Measurements from ENCODE around the gene CTTN. TPM values are rescaled to one million over a fixed set of nuclear protein-coding genes. Genes with fewer than 3 reads are reported as not detected.

CTTN gene
- total RNA-seq, 1 donor from 2014 or later, result 232 TPM

DNA sequence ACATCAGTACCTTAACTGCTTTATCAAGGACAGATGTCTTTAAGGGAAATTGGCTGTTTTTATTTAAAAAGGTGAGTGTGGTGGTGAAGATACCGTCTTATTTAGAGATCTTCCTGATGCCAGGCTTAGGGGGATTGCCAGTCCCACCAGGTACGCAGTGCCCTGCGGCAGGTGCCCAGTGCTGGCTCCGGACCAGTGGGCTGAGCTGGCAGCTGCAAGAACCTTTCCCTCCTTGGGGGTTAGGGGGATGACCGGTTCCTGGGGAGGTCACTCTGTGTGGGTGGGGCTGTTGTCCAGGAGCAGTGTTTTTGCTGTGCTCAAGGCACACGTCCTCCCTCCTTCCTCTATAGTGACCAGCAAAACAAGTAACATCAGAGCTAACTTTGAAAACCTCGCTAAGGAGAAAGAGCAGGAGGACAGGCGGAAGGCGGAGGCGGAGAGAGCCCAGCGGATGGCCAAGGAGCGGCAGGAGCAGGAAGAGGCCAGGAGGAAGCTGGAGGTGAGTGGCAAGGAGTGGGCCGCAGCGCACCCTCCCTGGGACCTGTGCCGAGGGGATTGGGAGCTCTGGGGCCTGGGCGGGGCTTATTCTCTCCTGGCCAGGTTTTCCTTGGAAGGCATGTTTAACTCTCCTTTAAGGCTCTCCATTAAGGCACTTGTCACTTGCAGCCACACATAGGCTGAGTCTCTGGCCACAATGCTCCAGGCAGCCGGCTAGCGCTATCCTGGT is 30.5 kb downstream of the CTTN start:
- no peak for DNase-seq (ENCODE audit: low spot score)

DNA sequence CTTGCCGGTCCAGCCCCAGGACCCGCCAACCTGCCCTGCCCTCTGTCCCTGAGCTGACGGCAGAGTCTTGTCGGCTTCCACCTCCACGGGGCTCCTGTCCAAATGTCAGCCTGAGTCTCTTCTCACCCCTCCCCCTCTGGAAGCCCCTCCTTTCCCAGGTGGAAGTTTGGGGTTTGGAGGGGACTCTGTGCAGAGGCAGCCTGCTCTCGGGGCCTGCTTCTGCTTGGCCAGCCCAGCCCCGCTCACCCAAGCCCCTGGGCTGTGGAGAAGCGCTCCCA is 31.0 kb downstream of the CTTN start:
- no peak for DNase-seq (ENCODE audit: low spot score)

DNA sequence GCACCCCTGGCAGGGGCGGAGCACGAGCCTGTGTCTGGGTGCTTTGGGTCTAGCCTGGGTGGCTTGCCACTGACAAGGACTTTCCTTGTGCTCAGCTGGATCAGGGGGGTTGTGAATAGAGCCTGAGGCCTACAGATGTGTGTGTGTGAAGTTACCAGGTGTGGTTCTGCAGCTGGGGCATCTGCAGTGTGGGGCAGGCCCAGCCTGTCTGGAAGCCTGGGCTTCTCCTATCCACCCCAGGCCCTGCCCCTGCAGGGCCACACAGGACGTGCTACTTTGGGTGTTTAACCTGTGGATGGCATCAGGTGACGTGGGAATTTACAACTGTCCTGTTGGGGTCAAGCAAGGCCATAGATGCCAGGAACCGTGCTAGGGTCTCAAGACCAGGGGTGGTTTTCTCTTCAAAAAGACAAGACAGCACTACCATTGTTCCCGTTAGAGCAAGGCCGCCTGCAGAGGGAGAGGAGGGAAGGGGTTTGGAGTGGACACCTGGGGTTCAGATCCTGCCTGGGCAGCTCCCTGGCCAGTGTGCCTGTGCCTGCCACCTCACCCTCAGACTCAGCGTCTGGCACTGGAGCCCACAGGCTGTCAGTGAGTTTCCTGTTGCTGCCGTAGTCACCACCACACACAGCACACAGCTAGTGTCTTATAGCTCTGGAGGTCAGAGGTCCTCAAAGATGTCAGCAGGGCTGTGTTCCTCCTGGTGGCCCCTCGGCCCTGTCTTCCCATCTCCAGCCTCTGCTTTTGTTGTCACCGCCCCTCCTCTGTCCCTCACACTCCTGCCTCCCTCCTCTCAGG is 31.6 kb downstream of the CTTN start:
- no peak for DNase-seq (ENCODE audit: low spot score)

DNA sequence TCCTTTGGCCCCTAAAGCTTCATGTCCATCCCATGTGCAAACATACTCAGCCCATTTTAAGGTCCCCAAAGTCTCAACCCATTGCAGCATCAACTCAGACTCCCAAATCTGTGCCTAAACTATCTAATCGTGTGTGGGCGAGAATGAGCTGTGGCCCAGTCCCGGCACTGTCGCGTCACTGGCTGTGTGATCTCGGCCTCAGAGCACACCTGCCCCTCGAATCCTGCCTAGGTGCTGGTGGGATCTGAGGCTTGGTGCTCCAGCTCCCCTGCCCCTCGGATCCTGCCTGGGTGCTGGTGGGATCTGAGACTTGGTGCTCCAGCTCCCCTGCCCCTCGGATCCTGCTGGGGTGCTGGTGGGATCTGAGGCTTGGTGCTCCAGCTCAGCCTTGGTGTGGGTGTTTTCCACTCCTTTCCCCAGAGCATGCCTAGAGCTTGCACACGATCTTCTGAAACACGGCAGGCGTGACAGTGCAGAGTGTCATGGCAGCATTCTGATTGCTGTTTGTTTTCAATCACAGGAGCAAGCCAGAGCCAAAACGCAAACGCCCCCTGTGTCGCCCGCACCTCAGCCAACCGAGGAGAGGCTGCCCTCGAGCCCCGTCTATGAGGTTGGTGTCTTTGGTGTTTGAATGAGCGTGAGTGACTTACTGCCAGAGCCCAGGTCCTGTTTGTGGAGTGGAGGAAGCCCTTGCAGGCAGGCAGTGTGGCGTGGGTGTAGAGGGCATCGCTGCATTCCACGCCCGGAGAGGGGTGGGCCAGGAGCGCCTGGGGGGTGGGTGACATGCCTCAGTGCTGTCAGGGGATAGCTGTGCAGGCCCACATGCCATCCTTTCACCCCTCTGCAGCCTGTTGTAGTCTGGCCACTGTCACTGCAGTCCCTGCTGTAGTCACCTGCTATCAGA is 32.6 kb downstream of the CTTN start:
- no peak for DNase-seq (ENCODE audit: low spot score)

DNA sequence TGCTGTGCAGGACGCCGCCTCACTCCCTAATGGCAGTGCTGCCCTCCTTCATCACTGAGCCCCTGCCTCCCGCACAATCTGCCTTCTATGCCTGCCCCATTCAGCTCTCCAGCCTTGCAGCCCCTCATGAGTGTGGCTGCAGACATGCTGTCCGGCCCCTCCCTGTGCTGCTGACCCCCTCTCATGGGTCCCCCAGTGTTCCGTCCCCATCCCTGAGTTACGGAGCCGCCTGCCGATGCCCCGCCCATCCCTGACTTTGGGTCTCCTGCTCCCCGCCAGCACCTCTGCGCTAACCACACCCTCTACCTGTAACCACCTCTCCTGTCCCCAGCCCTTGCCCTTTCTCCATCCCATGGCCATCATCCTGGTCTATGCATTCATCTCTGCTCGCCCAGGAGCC is 33.3 kb downstream of the CTTN start:
- DNase-seq (ENCODE audit: low spot score), result no peak

DNA sequence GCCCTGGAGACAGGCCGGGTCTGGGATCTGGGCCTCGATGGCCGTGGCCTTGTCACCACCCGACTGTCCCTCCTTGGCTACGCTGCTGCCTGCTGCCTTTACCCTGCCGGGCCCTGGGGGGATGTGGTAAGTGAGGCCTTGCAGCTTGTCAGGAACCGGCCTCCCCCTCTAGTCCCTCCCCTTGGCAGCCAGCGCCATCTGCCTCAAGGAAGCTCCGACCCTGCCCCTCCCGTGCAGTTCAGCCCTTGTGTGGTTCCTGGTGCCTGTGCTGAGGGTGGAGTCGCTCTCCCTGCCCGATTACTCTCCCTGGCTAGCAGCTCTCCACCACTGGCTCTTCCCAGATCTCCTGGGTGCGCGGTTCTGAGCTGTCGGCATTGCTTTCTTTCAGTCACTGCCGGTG is 33.7 kb downstream of the CTTN start:
- DNase-seq (ENCODE audit: low spot score), result no peak

DNA sequence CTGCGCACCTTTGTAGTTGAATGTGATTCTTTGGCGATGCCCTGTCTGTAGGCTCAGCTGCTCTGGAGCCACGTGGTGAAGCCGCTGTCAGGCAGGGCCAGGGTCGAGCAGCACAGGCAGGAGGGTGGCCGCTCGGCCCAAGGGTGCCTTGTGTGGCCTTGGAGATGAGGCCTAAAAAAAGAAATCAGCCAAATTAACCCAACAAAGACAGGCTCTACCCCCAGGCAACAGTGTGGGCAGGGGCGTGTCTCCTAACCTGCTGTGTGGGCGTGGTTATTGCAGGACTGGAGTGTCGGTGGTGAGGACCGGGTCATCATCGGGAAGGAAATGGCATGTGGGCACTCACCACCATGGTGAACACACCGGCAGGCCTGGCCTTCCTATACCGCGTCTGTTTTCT is 34.3 kb downstream of the CTTN start:
- no peak for DNase-seq (ENCODE audit: low spot score)

DNA sequence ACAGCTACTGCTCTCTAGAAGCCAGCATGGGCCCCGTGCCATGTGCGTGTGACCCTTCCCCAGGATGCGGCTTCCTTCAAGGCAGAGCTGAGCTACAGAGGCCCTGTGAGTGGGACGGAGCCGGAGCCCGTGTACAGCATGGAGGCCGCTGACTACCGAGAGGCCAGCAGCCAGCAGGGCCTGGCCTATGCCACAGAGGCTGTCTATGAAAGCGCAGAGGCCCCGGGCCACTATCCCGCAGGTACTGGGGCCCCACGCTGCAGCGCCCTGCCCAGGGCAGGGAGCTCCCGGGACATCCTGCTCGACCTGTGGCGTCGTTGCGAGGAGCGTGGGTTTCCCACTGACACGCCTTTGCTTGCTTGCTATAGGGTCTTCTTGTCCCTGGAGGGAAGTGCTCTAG is 34.7 kb downstream of the CTTN start:
- DNase-seq (ENCODE audit: low spot score), result no peak

DNA sequence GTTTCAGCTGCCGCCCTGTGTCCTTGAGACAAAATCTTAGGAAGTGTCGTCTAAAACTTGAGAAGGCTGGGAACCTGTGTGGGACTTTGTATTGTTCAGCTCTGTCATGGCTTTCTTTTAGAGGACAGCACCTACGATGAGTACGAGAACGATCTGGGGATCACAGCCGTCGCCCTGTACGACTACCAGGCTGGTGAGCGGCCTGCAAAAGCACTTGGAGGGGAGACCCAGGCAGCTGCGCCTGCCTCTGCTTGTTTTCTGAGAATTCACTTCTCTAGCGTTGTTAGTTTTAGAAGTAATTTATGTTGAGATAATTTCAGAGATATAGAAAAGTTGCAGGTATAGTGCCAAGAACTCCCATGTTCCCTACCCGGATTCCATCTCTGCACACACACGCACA is 35.2 kb downstream of the CTTN start:
- no peak for DNase-seq (ENCODE audit: low spot score)

DNA sequence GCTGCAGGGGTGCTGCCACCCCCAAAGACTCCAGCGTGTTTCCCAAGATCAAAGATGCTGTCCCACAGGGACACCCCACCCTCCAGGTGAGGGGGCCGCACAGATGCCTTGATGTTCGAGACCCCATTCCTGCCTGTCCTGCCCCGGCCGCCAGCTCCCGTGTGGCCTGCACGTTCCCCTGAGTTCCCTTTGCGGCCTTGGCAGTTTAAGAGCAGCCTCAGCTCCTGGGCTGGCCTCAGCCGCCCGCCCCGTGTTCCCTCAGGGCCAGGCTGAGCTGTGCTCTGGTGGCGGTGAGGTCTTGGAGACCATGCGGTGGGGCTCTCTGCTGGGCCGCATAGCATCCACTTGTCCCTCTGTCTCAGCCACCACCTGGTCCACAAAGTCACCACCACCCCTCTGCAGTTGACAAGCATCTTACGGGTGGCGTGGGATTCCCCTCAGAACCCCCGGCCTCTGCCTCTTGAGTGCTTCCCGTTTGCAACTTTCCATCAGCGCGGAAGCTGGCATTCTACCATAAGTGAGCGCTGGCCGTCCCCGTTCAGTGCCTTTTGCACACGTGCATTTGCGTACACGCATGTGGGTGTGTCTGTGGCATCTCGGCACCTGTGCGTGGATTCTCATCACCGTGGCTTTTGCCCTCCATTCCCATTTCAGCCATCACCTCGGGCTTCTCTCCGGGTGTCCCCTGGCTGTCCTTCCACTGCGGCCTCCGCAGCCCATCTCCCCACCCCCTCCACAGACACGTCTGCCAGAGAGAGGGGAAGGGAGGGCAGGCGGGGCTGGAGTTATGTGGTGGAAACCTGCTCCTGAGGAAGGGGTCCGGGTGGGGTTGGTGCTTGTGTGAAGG is 35.9 kb downstream of the CTTN start:
- no peak for DNase-seq (ENCODE audit: low spot score)

DNA sequence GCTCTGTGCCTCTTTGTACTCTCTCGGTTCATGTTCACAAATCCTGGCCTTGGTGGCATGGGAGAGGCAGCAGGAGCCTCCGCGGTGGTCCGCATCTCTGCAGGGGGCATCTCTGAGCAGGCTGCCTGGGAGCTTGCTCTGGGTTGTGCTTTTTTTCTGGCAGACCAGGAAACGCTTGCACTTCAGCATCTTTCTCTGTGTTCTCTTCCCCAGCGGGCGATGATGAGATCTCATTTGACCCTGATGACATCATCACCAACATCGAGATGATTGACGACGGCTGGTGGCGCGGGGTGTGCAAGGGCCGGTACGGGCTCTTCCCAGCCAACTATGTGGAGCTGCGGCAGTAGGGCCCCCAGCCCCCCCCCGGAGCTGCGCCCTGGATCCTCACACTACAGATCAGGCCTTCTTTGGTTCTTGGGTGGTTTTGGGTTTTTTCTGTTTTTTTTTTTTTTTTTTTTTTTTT is 36.5 kb downstream of the CTTN start:
- DNase-seq (ENCODE audit: low spot score), result no peak

DNA sequence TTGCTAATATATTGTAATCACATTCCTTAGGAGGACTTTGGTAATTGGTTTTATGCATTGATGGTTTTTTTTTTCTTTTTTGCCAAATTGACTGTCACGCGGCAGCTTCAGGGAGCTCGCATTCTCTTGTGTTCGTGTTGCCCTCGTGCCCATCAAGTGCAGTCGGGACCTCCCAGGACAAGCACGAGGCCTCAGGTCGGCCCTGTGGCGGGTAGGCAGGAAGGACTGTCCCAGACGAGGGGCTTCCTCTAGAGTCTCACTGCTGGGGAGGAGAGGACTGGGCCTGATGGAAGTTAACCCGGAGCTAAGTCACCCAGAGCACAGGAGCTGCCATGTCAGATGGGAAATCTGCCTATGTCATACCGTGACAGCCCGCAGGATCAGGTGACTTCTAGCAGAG is 37.0 kb downstream of the CTTN start:
- no peak for DNase-seq (ENCODE audit: low spot score)

DNA sequence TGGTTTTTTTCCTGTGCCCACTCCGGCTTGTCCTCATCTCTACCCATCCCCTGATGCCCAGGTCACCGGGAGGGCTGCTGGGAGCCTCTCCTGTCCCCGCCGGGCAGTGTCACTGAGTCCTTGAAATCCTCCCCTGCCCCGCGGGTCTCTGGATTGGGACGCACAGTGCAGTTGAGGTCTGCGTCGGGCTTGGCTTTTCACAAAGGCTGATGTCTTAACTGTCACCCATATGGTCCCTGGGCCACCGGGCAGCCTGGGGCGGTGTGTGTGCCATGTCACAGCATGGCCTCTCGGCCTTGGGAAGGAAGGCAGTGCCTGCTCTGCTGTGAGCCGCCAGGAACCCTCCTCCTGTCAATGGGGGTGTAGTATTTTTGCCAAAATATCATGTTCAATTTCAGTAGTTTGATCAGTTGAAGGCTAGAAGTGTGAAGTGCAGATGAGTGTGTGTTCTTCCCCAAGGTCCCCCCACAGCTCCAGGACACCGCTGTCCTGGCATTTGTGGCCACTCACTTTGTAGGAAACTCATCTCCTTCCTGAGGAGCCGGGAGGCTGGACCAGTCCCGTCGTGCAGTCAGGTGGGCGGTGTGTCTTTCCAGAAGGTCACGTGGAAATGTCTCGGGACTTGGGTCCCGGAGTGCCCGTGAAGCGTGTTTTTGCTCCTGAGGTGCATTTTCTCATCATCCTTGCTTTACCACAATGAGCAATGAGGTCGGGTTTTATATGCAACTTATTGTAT is 37.6 kb downstream of the CTTN start:
- no peak for DNase-seq (ENCODE audit: low spot score)

DNA sequence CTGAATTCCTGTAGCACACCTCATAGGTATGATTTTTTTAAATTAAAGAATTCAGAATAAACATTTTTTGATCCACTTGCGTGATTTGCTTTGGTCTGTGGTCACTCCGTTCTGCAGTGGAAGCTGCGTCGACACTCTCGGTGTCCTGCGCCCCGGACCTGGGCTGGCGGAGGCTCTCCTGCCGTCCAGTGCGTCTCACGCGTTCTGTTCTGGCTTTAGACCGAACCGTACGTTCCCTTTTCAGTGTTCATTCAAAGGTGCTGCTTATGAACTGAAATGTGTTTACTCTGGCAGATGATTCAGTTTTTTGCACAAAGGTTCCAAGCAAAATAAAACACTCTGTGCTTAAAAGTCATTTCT is 38.2 kb downstream of the CTTN start:
- DNase-seq (ENCODE audit: low spot score), result no peak

DNA sequence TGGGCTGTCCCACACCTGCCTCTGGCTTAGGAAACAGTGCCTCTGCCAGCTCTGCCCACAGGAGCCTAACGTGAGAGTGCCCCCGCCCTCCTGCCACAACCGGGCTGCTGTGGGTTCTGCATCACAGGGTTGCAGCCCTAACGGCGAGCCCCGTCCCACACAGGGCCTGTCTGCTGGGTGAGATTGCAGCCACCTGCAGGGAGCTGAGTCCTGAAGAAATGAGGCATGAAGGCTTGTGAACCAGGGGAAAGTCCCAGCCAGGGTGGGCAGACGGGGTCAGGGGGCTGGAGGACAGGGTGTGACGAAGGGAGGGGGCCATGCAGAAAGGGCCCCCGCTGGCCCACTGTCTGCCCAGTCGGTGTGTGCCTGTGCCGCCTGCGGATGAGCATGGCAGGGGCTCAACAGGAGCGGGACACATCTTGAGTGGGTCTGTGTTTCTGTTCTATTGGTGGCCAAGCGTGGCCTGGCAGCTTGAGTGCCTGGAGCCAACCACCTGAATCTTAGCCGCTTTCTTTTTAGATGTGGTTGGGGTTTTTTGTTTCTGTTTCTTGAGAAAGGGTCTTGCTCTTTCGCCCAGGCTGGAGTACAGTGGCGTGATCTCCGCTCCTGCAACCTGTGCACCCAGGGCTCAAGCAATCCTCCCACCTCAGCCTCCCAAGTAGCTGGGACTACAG is 38.9 kb downstream of the CTTN start:
- no peak for DNase-seq (ENCODE audit: low spot score)

DNA sequence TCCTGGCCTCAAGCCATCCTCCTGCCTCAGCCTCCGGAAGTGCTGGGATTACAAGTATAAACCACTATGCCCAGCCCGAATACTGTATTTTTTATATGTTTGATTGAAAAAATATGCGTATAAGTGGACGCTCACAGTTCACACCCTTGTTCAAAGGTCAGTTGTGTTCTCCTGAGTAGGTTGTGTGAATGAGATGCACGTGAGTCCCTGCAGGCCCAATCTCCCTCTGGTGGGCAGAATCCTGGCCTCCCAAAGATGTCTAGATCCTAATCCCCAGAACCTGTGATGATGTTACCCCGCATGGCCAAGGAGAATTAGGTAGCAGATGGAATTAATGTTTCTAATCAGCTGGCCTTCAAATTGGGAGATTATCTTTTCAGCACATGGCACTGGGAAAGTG is 41.9 kb downstream of the CTTN start:
- no peak for DNase-seq (ENCODE audit: low spot score)

DNA sequence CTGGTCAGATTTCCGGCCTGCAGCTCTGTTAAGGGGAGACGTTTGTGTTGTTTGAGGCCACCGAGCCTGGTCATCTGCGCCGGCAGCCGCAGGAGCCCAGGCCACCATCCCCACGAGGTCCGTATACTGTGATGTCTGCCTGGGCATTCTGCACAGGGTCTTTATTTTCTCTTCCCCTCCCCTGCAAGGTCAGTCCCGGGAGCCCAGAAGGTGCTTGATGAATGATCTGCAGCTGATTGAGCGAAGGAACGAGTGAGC is 45.4 kb downstream of the CTTN start:
- DNase-seq (ENCODE audit: low spot score), result no peak

DNA sequence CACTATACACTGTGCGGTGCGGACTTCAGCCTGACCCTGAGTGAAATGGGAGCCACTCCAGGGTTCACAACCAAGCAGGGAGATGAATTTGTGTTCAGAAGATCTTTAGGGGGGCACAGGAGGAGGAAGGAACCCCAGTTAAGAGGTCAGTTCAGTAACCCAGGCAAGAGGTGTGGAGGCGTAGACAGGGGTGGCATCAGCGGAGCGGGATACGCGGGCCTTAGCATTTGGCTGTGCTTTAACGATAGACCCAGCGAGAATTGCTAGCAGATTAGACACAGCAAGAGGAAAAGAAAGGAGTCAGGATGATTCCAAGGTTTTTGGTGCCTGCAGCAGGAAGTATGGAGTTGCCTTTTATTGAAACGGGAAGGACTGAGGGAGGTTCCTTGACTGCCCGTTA is 46.8 kb downstream of the CTTN start:
- DNase-seq (ENCODE audit: low spot score), result no peak

DNA sequence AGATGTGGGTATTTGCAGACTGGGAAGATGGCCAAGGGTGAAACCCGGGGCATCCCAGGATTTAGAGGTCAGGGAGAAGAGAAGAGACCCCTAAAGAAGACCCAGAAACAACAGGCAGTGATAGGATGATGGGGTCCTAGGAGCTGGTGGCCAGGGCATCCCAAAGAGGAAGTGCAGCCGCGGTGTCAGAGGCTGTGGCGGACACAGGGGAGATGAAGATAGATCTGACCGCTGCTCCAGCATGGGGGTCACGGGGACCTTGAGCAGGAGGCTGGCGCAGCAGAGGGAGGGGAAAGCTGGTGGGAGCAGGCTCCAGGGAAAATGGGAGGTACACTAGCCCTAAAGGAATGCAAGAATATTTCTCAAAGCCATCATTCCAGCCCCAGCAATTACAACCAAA is 47.3 kb downstream of the CTTN start:
- DNase-seq (ENCODE audit: low spot score), result no peak

DNA sequence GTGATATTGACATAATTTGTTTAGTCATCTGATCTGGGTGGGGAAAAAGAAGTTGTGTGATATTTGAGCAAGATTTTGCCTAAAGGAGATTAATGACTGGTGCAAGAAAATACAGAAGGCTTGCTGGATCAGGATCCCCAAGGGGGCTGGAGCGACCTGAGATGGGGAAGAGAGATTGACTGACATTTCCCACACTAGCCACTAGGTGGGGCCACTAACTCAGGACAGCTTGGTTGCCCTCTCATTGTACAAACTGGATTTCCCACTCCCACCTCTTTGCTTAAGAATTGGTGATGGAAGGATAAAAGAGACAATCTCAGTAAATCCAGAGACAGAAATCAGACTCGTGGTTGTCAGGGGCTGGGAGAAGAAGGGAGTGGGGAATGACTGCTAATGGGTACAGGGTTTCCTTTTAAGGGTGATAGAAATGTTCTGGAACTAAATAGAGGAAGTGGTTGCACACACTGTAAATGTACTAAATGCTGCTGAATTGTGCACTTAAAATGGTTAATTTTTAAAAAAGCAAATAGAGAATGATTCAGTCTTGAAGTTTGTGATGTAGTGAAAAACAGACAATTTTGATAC is 50.7 kb downstream of the CTTN start:
- DNase-seq (ENCODE audit: low spot score), result no peak

Data from mesenteric fat pad (tissue), 1 donor.